Astrocyte (in vitro differentiated cells and primary cell): ENCODE results near the gene ATAD3A. TPM values are rescaled to one million over a fixed set of nuclear protein-coding genes. Genes with fewer than 3 reads are reported as not detected.
"Not testable (repeated sequence)": the region's sequence is repeated elsewhere in the genome, so short reads cannot be mapped to it uniquely, and the experiment has no call there.

Experiments
- DNase-seq: peaks from one replicate; pipeline ENCODE4 v3.0.0-alpha.2; 2010; ENCODE audit warnings: low read depth
- FAIRE-seq: peaks from 2 replicates; lab custom pipeline; 2011; peaks lifted over from hg19 to GRCh38; lab: Jason Lieb, UNC
- H2AFZ ChIP-seq: 2 replicates; pipeline ENCODE4 v1.6.0; 2012; ENCODE audit warnings: low read depth, low read length, inconsistent platforms
- H3K27ac ChIP-seq: 2 replicates; pipeline ENCODE4 v1.5.1; 2011; ENCODE audit warnings: low read depth, low read length, inconsistent platforms
- H3K27me3 ChIP-seq: 2 replicates; pipeline ENCODE4 v1.6.0; 2011; ENCODE audit warnings: low read length, inconsistent platforms; ENCODE audit not compliant: insufficient read depth
- H3K36me3 ChIP-seq: 2 replicates; pipeline ENCODE4 v1.5.1; 2011; ENCODE audit warnings: low read length, inconsistent platforms; ENCODE audit not compliant: insufficient read depth
- H3K4me1 ChIP-seq: 2 replicates; pipeline ENCODE4 v1.5.1; 2011; ENCODE audit warnings: low read length, inconsistent platforms; ENCODE audit not compliant: insufficient read depth
- H3K4me2 ChIP-seq: 2 replicates; pipeline ENCODE4 v1.6.0; 2012; ENCODE audit warnings: low read length, inconsistent platforms
- H3K4me3 ChIP-seq: 2 replicates; pipeline ENCODE4 v1.5.1; 2011; ENCODE audit warnings: low read depth, mild to moderate bottlenecking, low read length, inconsistent platforms; ENCODE audit not compliant: insufficient read depth
- H3K79me2 ChIP-seq: 2 replicates; pipeline ENCODE4 v1.6.0; 2012; ENCODE audit warnings: mild to moderate bottlenecking, low read length, inconsistent platforms; ENCODE audit not compliant: insufficient read depth
- H3K9ac ChIP-seq: 2 replicates; pipeline ENCODE4 v1.6.0; 2012; ENCODE audit warnings: mild to moderate bottlenecking, low read length, inconsistent platforms
- H3K9me3 ChIP-seq: 2 replicates; pipeline ENCODE4 v1.5.1; 2012; ENCODE audit warnings: low read depth, mild to moderate bottlenecking, low read length, inconsistent platforms; ENCODE audit not compliant: insufficient read depth
- H4K20me1 ChIP-seq: 2 replicates; pipeline ENCODE4 v1.6.0; 2012; ENCODE audit warnings: low read length, inconsistent platforms; ENCODE audit not compliant: insufficient read depth
- H3K27ac Mint-ChIP-seq: one replicate; pipeline ENCODE4 v1.8.0; 2021; ENCODE audit warnings: mild to moderate bottlenecking, mixed read lengths; ENCODE audit not compliant: unreplicated experiment
- H3K27me3 Mint-ChIP-seq: one replicate; pipeline ENCODE4 v1.8.0; 2021; ENCODE audit warnings: low read depth, mixed read lengths; ENCODE audit not compliant: unreplicated experiment
- H3K36me3 Mint-ChIP-seq: one replicate; pipeline ENCODE4 v1.8.0; 2021; ENCODE audit warnings: low read depth, mixed read lengths; ENCODE audit not compliant: unreplicated experiment
- H3K4me1 Mint-ChIP-seq: one replicate; pipeline ENCODE4 v1.8.0; 2021; ENCODE audit warnings: low read depth, mixed read lengths; ENCODE audit not compliant: unreplicated experiment
- H3K4me3 Mint-ChIP-seq: one replicate; pipeline ENCODE4 v1.8.0; 2021; ENCODE audit warnings: mild to moderate bottlenecking, moderate library complexity, mixed read lengths; ENCODE audit not compliant: unreplicated experiment
- H3K9me3 Mint-ChIP-seq: one replicate; pipeline ENCODE4 v1.8.0; 2021; ENCODE audit warnings: mild to moderate bottlenecking, mixed read lengths; ENCODE audit not compliant: unreplicated experiment
- CTCF ChIP-seq: IDR thresholded peaks from 2 replicates; pipeline ENCODE4 v1.5.1; 2011; ENCODE audit warnings: low read depth, mild to moderate bottlenecking, inconsistent platforms, low read length, moderate library complexity; ENCODE audit not compliant: insufficient read depth
- EZH2 ChIP-seq: IDR thresholded peaks from 2 replicates; pipeline ENCODE4 v1.6.1; 2012; ENCODE audit warnings: mild to moderate bottlenecking, low read length, inconsistent platforms; ENCODE audit not compliant: insufficient read depth
- total RNA-seq: library from RNA; stranded (reverse); gene quantifications from 2 replicates; pipeline ENCODE4 v1.2.1, GENCODE V29; 2021

The ATAD3A gene
- total RNA-seq, 1 donor from 2014 or later: 54.9 TPM

DNA sequence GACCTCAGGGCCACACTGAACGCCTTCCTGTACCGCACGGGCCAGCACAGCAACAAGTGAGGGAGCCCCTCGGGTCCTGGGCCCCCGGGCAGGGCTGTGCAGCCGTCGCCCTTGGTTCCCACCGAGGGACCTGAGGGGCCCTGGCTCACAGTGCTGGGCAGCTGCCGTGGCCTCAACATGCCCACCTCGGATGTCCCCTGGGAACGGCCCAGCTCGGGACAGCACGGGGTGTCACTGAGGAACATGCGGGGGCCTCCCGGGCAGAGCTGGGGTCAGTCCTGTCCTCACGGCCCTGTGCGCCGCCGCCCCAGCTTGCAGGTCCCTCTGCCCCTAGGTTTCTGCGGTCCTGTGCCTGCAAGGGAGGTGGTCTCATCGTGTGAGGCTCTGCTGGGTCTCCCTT, 14.5 kb downstream of the ATAD3A start:
- not testable (repeated sequence) for DNase-seq, H3K4me3 ChIP-seq, H3K4me1 Mint-ChIP-seq, FAIRE-seq, H3K27me3 ChIP-seq, H3K4me3 Mint-ChIP-seq, H3K27me3 Mint-ChIP-seq, H3K9ac ChIP-seq, H3K79me2 ChIP-seq, H3K9me3 Mint-ChIP-seq, H3K27ac ChIP-seq, H3K4me1 ChIP-seq, H3K36me3 Mint-ChIP-seq, H4K20me1 ChIP-seq, H3K9me3 ChIP-seq, H3K4me2 ChIP-seq, H2AFZ ChIP-seq, H3K27ac Mint-ChIP-seq, H3K36me3 ChIP-seq

GRCh38 chr1:1527092-1527816, 15.3 kb downstream of the ATAD3A start:
- no peak overlapping the region for H2AFZ ChIP-seq
- FAIRE-seq (no peak), DNase-seq (no peak)
- H3K27ac ChIP-seq: no peak overlapping the region
- H3K4me1 Mint-ChIP-seq: no peaks in the 10 kb centered on the region
- no peak overlapping the region for H3K9ac ChIP-seq
- H3K36me3 Mint-ChIP-seq: peaks cover 13% of the 10 kb centered on the region
- H3K4me2 ChIP-seq: no peak overlapping the region
- H3K36me3 ChIP-seq: peaks cover 3% of the 10 kb centered on the region
- peaks cover 8% of the 10 kb centered on the region for H3K9me3 Mint-ChIP-seq
- H3K4me3 ChIP-seq: no peak overlapping the region
- no peaks in the 10 kb centered on the region for H3K4me1 ChIP-seq
- no peak overlapping the region for H3K27ac Mint-ChIP-seq
- H3K9me3 ChIP-seq: peaks cover 4% of the 10 kb centered on the region
- H3K4me3 Mint-ChIP-seq: no peak overlapping the region
- H4K20me1 ChIP-seq: peaks cover 5% of the 10 kb centered on the region
- no peaks in the 10 kb centered on the region for H3K27me3 Mint-ChIP-seq
- H3K27me3 ChIP-seq: no peaks in the 10 kb centered on the region
- TF ChIP-seq CTCF (no peak), EZH2 (no peak)
- H3K79me2 ChIP-seq: no peaks in the 10 kb centered on the region

DNA sequence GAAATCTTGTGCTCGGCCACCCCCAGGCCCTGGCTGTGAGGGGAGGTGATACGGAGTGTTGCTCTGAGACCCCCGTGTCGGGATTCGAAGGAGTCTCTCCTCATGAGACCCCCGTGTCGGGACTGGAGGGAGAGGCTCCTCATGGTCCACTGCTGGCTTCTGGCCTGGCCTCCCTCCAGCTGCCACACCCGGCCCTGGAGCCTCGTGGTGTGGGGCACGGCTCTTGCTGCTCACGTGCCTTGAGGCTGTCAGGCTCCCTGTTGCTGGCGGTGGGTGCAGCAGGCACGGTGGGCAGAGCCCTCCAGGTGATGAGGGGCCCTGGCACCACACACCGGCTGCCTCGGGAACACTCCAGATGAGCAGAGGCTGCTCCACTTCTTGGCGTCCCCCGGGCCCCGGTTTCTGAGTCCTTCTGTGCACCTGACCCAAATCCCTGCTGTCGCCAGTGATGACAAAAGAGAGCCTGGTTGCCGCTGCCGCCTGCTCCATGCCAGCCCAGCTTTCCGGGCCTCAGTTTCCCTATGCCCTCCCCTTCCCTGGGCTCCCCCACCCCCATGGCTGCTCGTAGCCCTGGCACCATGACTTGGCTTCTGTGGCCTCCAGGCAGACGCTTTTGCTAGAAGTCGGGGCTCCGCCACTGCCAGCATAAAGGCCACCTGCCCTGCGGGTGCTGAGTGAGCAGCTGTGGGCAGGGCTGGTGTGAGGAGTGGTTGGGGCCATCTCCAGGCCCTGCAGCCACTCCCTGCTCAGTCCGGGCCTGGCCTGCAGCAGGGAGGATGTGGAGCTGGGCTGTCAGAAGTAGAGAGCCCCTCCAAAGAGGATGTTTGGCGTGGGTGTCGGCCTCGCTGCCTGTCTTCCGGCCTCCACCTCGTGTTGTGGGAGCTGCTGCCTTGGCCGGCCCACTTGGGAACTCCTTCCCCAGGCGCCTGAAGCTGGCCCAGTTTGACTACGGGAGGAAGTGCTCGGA, 16.6 kb downstream of the ATAD3A start:
- Histone ChIP-seq H3K9me3 (peaks cover 4% of the 10 kb centered on the region), H3K27me3 (no peaks in the 10 kb centered on the region), H3K36me3 (peaks cover 3% of the 10 kb centered on the region), H3K9ac (no peak overlapping the region), H2AFZ (no peak overlapping the region), H4K20me1 (peaks cover 5% of the 10 kb centered on the region), H3K4me3 (no peak overlapping the region), H3K79me2 (no peaks in the 10 kb centered on the region), H3K4me1 (no peaks in the 10 kb centered on the region), H3K4me2 (no peak overlapping the region), H3K27ac (no peak overlapping the region)
- DNase-seq (no peak), FAIRE-seq (no peak)
- H3K27me3 Mint-ChIP-seq: no peaks in the 10 kb centered on the region
- no peak overlapping the region for H3K27ac Mint-ChIP-seq
- peaks cover 13% of the 10 kb centered on the region for H3K36me3 Mint-ChIP-seq
- H3K4me1 Mint-ChIP-seq: no peaks in the 10 kb centered on the region
- TF ChIP-seq EZH2: no peak
- no peak for TF ChIP-seq CTCF
- H3K4me3 Mint-ChIP-seq: no peak overlapping the region
- peaks cover 8% of the 10 kb centered on the region for H3K9me3 Mint-ChIP-seq
